ENCODE data around the gene GOLIM4. TPM values are rescaled to one million over a fixed set of nuclear protein-coding genes. Genes with fewer than 3 reads are reported as not detected.

GOLIM4 gene
- total RNA-seq, 2 experiments from 2014 or later: 0.28 to 0.36 TPM

DNA sequence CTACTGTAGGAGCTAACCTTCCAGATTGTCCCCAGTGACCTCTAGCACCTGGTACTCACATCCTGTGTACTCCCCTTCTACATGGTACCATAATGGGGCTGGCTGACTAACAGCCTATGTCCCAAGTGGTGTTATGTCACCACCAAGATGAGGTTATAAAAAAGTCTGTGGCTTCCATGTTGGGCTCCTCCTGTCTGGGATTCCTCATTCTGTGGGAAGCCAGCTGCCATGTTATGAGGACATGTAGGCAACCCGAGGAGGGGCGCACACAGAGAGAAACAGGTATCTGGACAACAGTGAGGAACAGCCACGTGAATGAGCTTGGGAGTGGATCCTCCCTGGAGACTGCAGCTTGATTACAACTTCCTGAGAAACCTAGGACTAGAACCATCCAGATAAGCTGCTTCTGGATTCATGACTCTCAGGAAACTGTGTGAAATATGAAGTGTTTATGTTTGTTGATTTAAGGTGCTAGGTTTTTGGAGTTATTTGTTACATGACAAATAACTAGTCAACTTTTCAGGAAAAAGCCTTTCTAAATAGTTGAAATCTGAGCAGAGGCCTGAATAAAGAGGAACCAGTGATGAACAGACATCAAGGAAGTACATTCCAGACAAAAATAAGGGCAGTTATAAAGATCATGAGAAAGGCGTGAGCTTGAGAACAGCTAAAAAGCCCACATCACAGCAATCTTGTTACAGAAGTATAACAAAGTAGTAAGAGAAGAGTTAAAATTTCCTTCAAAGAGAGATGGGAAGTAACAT, 21.7 kb downstream of the GOLIM4 start:
- H3K4me3 Mint-ChIP-seq: no peak overlapping the region
- TF ChIP-seq CTCF (IDR thresholded peaks at IDR 0.05): no peak
- Histone ChIP-seq H3K36me3 (ENCODE audit: insufficient read depth, low read length) (no peaks in the 10 kb centered on the region), H3K4me1 (ENCODE audit: insufficient read depth, low read length) (no peaks in the 10 kb centered on the region), H3K27ac (ENCODE audit: low read depth in 1 of 2, low read length in 2 of 2) (no peak overlapping the region), H3K9me3 (ENCODE audit: control insufficient read depth in 1 of 2, insufficient read depth in 1 of 2, low read length in 2 of 2) (no peaks in the 10 kb centered on the region), H3K4me3 (ENCODE audit: low read length) (no peak overlapping the region), H3K27me3 (ENCODE audit: control insufficient read depth in 1 of 2, insufficient read depth in 2 of 2, low read length in 2 of 2) (no peaks in the 10 kb centered on the region)
- no peaks in the 10 kb centered on the region for H3K4me1 Mint-ChIP-seq (ENCODE audit: low read depth)
- DNase-seq: no peak
- POLR2A ChIA-PET: no interaction called here
- no peak for ATAC-seq (ENCODE audit: poor library complexity)
- H3K36me3 Mint-ChIP-seq (ENCODE audit: low read depth): no peaks in the 10 kb centered on the region
- CTCF ChIA-PET: no interaction called here
- H3K27me3 Mint-ChIP-seq: no peaks in the 10 kb centered on the region
- intact Hi-C loops (cut with DNase I, micrococcal nuclease): no loop called here
- no peaks in the 10 kb centered on the region for H3K9me3 Mint-ChIP-seq
- H3K27ac Mint-ChIP-seq: no peak overlapping the region

GRCh38 chr3:168072323-168072650, 23.4 kb downstream of the GOLIM4 start:
- no peaks in the 10 kb centered on the region for H3K4me1 ChIP-seq (ENCODE audit: insufficient read depth, low read length)
- no peak for DNase-seq
- no peaks in the 10 kb centered on the region for H3K27me3 ChIP-seq (ENCODE audit: control insufficient read depth in 1 of 2, insufficient read depth in 2 of 2, low read length in 2 of 2)
- intact Hi-C loops (cut with DNase I, micrococcal nuclease): no loop called here
- ATAC-seq (ENCODE audit: poor library complexity): no peak
- no peak overlapping the region for H3K27ac Mint-ChIP-seq
- ChIA-PET POLR2A (no interaction called here), CTCF (no interaction called here)
- H3K4me3 Mint-ChIP-seq: no peak overlapping the region
- no peaks in the 10 kb centered on the region for H3K36me3 ChIP-seq (ENCODE audit: insufficient read depth, low read length)
- H3K27ac ChIP-seq (ENCODE audit: low read depth in 1 of 2, low read length in 2 of 2): no peak overlapping the region
- H3K4me1 Mint-ChIP-seq (ENCODE audit: low read depth): no peaks in the 10 kb centered on the region
- no peaks in the 10 kb centered on the region for H3K27me3 Mint-ChIP-seq
- no peak overlapping the region for H3K4me3 ChIP-seq (ENCODE audit: low read length)
- H3K9me3 Mint-ChIP-seq: no peaks in the 10 kb centered on the region
- no peaks in the 10 kb centered on the region for H3K36me3 Mint-ChIP-seq (ENCODE audit: low read depth)
- TF ChIP-seq CTCF (IDR thresholded peaks at IDR 0.05): no peak
- no peaks in the 10 kb centered on the region for H3K9me3 ChIP-seq (ENCODE audit: control insufficient read depth in 1 of 2, insufficient read depth in 1 of 2, low read length in 2 of 2)

GRCh38 chr3:168071591-168072322, 24.0 kb downstream of the GOLIM4 start:
- H3K27me3 ChIP-seq (ENCODE audit: control insufficient read depth in 1 of 2, insufficient read depth in 2 of 2, low read length in 2 of 2): no peaks in the 10 kb centered on the region
- ChIA-PET POLR2A (no interaction called here), CTCF (no interaction called here)
- ATAC-seq (ENCODE audit: poor library complexity) (no peak), DNase-seq (no peak)
- intact Hi-C loops (cut with DNase I, micrococcal nuclease): no loop called here
- Mint-ChIP-seq H3K36me3 (ENCODE audit: low read depth) (no peaks in the 10 kb centered on the region), H3K4me1 (ENCODE audit: low read depth) (no peaks in the 10 kb centered on the region), H3K9me3 (no peaks in the 10 kb centered on the region), H3K27me3 (no peaks in the 10 kb centered on the region), H3K27ac (no peak overlapping the region), H3K4me3 (no peak overlapping the region)
- H3K27ac ChIP-seq (ENCODE audit: low read depth in 1 of 2, low read length in 2 of 2): no peak overlapping the region
- TF ChIP-seq CTCF (IDR thresholded peaks at IDR 0.05): no peak
- no peaks in the 10 kb centered on the region for H3K9me3 ChIP-seq (ENCODE audit: control insufficient read depth in 1 of 2, insufficient read depth in 1 of 2, low read length in 2 of 2)
- H3K4me3 ChIP-seq (ENCODE audit: low read length): no peak overlapping the region
- no peaks in the 10 kb centered on the region for H3K36me3 ChIP-seq (ENCODE audit: insufficient read depth, low read length)
- H3K4me1 ChIP-seq (ENCODE audit: insufficient read depth, low read length): no peaks in the 10 kb centered on the region

All from CD4-positive, alpha-beta T cell (primary cell).